CD4-positive, alpha-beta T cell treated with Interleukin-10 for 1 hour (primary cell): Measurements from ENCODE around the gene MOG.
A peak's percentile ranks its signal among the peaks of the same experiment; 100 is the strongest.

Experiments used
- DNase-seq: peaks from one replicate; pipeline ENCODE4 v3.0.0-alpha.2; 2020

The MOG gene

DNA sequence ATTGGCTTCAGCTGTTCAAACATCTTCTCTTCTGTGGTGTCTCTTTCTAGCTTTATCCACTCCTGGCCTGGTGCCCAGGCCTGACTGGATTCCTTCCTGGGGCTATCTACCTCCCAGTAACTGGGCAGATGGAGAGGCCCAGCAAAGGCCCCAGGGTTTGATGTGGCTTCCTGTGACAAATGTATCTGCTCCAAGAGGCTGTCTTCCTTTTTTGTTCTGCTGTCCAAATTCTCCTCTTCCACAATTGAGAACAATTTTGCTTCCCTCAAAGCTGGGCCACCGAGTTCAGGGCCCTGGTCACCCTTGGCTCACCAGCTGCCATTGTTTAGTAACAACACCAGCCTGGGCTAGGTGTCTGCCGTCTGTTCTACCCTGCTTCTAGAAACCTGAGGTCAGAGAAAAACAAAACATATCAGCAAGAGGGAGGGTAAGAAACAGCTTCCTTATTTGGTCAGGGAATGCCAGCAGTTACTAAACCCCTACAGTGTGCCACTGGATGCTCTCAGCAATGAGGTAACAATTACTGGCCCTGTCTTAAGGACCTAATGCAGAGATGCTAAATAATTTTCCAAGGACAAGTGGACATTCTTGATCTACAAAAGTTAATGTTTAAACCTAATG lies 20.2 kb downstream of the MOG start:
- DNase-seq, result no peak

DNA sequence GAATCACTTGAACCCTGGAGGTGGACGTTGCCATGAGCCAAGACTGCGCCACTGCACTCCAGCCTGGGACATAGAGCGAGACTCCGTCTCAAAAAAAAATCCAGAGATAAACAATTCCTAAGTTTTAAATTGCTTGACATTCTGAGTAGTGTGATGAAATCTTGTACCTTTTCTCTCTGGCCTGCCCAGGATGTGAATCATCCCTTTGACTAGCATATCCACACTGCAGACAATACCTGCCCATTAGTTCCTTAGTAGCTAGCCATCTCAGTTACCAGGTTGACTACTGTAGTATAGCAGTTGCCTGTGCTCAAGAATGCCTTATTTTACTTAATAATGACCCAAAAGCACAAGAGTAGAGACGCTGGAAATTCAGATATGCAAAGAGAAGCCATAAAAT lies 21.2 kb downstream of the MOG start:
- DNase-seq, result no peak

DNA sequence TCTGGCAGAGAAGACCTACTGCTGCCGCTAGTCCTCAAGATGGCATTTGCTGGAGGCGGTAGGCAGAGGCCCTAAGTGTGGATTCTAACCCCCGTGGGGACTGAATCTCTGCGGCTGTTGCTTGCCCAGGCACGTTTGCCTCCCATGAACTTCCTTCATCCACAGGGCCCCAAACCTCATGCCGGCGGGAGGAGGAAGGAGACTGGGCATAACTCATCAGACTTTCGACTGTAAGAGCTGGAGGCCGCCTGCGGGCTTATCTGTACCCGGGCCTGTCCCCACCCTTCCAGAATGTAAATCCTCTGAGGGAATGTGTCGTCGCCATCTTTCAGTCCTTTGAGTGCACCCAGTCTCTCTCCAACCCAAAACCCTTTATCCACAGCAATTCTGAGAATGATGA lies 23.1 kb downstream of the MOG start:
- no peak for DNase-seq

DNA sequence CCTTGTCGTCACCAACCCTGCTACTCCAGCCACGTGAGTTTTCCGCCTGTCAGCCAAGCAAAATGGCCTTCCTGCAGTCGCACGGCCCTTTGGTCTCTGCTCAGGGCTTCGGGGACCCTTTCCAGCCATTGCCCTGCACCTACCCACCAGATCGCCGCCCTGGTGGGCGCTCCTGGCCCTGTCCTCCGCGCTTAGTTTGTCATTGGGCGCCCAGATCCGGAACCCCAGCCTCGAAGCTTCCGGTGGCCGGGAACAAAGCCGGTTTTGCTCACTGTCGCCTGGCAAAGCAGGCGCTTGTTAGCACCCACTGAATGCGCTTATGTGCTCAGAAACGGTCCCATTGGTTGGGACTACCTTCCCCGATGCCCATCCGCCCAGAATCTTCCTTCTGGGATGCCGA lies 23.5 kb downstream of the MOG start:
- DNase-seq, result no peak

DNA sequence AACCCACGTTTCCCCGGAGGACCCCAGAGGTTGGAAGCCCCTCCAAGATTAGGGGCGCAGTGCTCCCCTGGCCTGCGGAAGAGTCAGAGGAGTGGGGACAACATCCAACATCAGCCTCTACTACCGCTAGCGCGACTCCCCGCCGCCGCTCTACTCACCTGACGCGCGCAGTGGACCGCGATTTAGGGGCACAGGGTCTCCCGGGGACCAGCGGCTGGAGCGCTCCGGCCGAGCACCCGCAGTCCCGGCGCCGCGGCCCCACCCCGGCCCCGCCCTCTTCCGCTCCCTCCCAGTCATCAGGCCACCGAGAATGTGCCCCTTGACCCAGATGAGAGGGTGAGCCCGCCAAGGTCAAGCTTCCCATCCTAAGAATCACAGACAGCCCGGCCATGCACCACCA lies 24.0 kb downstream of the MOG start, which contains the start of gene ZFP57:
TSS of gene ZFP57 (minus strand) at position 249 of the 400 bp plus-strand sequence. CDS start 4,149 bp downstream, outside the sequence.
- no peak for DNase-seq

DNA sequence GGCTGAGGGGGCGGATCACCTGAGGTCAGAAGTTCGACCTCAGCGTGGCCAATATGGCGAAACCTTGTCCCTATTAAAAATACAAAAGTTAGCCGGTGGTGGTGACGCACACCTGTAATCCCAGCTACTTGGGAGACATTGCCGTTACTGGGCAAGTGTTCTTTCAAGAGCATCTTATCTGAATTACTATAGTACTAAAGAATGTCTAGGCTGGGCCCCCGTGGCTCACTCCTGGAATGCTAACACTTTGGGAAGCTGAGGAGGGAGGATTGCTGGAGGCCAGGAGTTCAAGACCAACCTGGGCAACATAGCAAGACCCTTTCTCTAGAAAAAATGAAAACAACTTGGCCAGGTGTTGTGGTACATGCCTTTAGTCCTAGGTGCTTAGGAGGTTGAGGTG lies 24.9 kb downstream of the MOG start:
- DNase-seq, result no peak

DNA sequence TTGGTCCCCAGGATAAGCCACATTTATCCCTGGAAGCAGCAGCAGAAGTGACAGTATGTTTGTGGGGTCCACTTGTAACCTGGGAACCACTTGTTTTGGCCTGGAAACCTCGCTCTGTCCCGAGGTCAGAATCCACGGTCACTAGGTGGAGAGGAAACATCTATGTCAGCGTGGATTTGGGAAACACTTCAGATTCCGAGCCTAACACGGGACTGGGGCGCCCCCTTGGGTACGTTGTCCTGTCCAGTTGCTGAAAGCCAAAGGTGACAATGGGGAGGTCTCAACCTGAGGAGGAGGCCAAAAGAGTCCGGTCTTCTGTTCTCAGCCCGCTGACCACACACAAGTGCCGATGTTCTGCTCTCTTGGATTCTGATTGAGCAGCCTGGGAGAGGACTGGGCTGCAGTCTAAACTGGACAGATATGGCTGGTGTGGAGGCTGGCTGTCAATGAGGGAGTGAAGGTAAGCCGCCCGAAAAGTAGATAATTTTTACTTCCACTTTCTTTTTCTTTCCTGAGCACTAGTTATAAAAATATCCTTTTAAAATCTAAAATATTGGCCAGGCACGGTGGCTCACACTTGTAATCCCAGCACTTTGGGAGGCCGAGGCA lies 28.9 kb downstream of the MOG start:
- DNase-seq, result no peak

DNA sequence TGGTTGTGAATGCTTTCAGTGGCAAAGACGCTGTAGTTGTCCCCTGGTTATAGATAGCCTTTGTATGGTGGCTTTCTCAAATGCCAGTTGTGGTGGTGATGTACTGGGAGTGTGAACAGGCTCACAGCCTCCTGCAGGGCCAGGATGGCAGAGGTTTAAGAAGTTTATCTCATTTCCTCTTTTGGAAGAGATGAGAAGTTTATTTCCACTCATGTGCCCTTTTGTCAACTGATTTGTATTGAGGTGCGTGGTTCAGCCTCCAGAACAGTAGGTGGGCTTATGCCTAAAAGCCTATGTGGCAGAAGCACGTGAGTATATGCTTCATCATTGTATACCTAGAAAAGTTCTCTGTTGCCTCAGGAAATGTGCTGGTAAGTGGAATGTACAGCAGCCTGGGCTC lies 37.7 kb downstream of the MOG start:
- no peak for DNase-seq

DNA sequence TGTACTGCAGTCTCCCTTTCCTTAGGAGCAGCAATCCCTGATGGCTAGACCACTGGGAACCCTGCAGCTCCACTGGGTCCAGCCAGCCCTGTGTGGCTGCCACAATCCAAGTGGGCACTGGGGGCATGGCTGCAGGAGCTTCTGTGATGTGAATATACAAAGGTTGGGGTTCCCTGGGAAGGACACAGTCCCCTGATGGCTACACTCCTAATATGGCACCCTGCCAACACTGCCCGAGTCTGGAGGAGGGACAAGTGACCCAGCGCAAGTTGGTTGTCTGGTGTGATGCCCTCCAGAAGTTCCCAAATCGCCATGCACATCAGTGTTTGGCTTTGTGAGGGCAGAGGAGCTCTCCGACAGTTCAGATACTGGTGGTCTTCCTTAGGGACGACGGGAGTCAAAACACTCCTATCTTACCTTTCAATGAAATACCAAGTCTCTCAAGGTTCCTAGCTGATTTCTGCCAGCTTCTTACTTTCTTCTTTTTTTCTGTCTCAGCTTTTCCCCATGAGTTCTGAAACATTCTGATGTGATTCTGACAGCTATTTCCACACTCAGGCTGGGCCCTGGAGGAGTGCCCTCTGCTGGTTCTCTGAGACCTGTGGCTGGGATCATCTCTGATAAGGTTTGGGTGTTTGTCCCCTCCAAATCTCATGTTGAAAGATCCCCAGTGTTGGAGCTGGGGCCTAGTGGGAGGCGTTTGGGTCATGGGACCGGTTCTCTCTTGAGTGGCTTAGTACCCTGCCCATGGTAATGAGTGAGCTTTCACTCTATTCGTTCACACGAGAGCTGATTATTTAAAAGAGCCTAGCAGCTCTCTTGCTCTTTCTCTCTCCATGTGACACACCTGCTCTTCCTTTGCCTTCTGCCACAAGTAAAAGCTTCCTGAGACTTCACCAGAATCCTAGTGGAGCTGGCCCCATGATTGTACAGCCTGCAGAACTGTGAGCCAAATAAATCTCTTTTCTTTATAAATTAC lies 39.5 kb downstream of the MOG start:
- DNase-seq, result no peak

DNA sequence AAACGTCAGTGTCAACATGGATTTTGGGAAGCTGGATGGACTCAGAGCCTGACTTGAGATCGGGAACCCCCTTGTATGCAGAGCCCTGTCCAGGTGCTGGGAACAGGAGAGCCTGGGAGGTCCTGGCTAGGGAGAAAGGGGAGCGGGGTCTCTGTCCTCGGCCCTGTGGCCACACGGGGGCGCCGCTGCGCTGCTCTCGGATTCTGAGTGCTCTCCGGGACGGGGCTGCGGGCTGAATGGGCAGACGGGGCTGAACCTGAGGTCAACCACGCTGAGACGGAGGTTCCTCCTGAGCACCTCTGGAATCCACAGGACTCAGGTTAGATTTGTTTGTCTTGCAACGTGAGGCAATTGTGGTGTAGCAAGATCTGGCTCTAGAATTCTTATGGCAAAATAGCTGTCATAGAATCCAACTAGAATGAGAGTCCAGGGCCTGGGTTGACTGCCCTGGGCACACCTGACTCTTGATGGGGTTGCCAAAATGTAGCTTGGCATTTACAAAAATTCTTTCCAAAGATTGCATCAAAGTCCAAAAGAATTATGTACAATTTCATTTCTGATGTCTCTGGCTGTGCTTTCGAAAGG lies 45.7 kb downstream of the MOG start:
- peak; percentile 78 for DNase-seq

DNA sequence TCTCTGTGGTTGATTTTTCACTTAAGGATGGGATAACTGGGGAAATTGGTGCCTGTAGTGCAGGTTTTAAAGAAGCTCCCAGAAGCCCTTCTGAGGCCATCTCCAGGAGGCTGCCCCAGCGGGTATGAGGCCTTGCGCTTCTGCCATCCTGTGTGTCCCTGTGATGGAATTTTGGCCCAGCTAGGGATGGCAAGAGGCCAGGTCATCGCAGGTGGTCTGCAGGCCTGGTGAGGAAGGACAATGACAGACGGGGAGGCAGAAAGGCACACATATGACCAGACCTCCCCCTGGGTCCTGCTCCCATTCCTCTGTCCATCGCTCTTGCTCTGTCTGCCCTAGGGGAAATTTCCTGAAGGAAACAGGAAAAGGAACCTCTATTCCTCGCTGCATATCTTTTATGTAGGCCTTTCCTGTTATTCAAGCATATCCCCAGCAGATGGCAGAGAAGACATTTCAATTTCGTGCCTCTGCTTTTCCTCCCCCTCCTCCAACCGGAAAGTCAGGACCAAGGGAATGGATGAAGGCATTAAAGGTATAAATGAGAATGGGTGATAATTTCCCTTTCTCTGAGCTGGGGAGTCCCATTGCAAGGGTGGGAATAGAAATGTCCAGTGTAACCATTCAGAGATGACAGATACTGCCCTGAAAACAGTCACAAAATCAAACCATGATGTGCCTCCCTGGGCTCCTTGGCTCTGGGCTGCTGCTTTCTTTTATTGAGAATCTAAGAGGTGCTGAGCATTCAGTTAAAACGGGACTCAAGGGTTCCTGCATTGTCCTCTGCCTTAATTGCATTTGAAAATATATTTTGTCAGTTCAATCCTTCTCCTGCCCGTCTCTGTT lies 48.7 kb downstream of the MOG start:
- peak; percentile 57 for DNase-seq

DNA sequence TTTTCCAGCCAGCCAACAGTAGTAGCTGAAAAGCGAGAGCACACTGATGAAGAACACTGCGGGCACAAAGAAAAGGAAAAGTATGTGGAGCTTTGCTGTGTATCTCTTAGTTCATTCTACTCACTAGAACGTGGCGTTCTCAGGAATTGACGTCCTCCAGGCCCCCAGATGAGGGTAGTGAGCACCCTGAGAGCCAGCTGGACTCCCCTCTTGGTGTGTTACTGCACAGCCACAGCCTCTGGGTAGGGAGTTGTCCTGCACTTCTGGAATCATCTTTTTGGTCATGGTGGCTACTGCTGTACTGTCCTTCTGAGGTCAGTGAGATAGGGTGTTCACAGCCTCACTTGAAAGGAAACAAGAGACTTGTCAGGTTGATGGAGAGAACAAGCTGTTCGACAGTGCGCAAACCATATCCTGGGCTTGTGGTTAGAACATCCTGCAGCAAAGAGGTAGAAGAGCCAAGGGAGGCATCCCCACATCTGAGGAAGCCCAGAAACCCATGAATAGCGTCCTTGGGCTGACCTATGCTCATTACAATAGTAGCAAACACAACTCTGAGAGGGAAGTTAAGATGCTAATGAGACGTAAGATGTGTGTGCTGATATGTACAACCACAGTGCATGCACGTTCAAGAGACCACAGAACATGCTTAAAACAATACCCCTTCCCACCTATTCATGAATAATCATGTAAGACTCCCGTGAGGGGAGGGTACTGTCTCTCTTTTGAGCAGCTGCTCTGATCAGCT lies 51.7 kb downstream of the MOG start:
- peak; percentile 83 for DNase-seq

DNA sequence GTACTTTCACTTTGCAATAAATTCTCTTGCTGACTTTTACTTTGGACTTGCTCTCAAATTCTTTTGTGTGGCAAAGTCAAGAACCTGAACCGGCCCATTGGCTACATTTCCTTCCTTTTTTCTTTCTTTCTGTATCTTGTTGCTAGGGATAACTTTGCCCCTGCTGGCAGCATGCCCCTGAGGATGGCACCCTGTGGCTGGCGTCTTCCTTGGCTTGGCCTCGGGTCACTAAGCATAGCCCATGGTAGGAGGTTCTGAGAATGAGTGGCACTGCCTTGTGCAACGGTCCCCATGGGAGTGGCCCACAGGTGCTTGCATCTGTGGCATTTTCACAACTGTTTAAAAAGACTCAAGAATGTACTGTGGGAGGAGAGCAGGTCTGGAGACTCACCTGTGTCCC lies 52.3 kb downstream of the MOG start:
- DNase-seq, result no peak

DNA sequence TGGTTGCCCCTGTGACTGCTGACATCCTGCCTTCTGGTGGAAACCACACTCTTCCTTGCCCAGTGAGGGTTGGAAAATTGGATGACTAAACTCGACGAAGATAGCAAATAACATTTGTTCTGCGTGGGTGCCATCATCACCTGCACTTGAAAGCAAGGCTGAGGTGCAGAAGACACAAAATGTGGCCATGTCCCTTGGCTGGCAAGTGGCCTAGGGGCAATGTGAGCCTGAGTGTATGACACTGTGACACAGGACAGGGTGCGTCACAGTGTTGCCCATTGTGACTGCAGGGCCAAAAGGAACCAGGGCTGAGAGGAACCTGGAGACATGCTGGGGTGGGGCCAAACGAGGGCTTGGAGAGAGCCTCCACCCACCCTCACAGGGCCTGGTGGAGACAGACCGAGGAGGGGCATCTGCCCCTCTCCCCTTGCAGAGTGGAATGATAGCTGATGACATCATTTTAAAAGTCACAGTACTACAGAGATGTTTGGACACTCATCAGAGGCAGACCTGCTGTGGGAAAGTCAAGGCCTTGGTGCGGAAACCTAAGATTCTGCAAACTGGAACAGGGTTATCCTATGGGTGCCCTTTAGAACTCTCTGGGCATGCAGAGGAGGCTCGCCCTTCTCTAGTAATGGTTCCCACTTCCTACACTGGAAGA lies 53.5 kb downstream of the MOG start:
- no peak for DNase-seq

DNA sequence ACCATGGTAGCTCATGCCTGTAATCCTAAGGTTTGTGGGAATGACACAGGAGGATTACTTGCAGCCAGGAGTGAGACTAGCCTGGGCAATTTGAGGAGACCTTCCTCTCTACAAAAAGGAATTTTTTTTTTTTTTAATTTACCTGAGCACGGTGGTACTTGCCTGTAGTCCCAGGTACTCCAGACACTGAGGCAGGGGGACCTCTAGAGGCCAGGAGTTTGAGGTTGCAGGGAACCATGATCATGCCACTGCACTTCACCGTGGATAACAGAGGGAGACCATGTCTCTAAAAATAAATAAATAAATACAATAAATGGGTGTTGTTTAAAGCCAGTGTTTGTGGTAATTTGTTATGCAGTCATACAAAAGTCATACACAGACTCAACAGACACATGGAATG lies 64.0 kb downstream of the MOG start:
- peak; percentile 59 for DNase-seq
